Left ventricle myocardium inferior (tissue), 1 donor: ENCODE results near the gene IFIT2. TPM values are rescaled to one million over a fixed set of nuclear protein-coding genes. Genes with fewer than 3 reads are reported as not detected.

ENCODE experiments used
- DNase-seq: peaks from one replicate; pipeline ENCODE4 v3.0.0-alpha.2; 2020
- H3K27ac ChIP-seq: fragments of 200-600 bp; replicated peaks from 2 replicates; pipeline ENCODE4 v1.8.0; 2021
- H3K27me3 ChIP-seq: fragments of 200-600 bp; 2 replicates; pipeline ENCODE4 v1.8.0; 2021; ENCODE audit warnings: low read depth
- H3K36me3 ChIP-seq: fragments of 200-600 bp; 2 replicates; pipeline ENCODE4 v1.8.0; 2021
- H3K4me1 ChIP-seq: fragments of 200-600 bp; 2 replicates; pipeline ENCODE4 v1.8.0; 2021
- H3K4me3 ChIP-seq: fragments of 200-600 bp; 2 replicates; pipeline ENCODE4 v1.8.0; 2021; ENCODE audit warnings: mild to moderate bottlenecking, moderate library complexity
- H3K9me3 ChIP-seq: fragments of 200-600 bp; replicated peaks from 2 replicates; pipeline ENCODE4 v1.8.0; 2021
- intact Hi-C: fragments of 100-400 bp; cut with micrococcal nuclease; formaldehyde crosslinking; loops from one replicate; pipeline ENCODE4 v1.11.0; 2022
- total RNA-seq: library from RNA; stranded (reverse); fragmentation: NEBNext Ultra II Directional; extraction: Animal tissue kit (Norgen Biotek cat#: 25700); gene quantifications from one replicate; pipeline ENCODE4 v1.2.1, GENCODE V29; 2021
- TF ChIP-seq, protein P1 (sequence below): fragments of 200-600 bp; IDR thresholded peaks from 2 replicates; pipeline ENCODE4 v1.8.0; 2021; ENCODE audit warnings: antibody characterized with exemption, mild to moderate bottlenecking, borderline replicate concordance
- donor health status: DM: no; HTN: yes; CAD: no; lungs with severe emphysema.

The IFIT2 gene
- total RNA-seq, 1 donor from 2014 or later = 4.5 TPM

DNA sequence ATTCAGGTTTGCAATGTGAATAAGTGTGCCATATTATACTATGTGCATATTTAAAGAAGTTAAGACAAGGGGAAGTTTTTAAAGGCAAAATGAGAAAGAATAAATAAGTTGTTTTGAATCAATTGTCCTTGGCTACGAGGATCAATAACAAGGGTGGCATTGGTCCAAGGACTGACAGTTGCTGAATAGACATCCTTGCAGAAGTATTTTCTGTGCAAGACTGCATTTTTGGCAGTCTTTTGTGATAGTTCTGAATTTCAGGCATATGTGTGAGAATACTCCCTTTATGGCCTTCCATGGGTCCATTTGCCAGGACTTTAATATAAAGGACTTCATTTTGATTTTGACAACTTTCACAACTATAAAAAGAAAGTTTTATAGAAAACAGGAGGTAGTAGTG, 44.9 kb upstream of the IFIT2 start:
- Histone ChIP-seq H3K4me3 (no peak overlapping the region), H3K27ac (no peak overlapping the region), H3K4me1 (peaks cover 7% of the 10 kb centered on the region), H3K27me3 (no peaks in the 10 kb centered on the region), H3K9me3 (no peaks in the 10 kb centered on the region), H3K36me3 (no peaks in the 10 kb centered on the region)
- TF ChIP-seq, protein P1, sequence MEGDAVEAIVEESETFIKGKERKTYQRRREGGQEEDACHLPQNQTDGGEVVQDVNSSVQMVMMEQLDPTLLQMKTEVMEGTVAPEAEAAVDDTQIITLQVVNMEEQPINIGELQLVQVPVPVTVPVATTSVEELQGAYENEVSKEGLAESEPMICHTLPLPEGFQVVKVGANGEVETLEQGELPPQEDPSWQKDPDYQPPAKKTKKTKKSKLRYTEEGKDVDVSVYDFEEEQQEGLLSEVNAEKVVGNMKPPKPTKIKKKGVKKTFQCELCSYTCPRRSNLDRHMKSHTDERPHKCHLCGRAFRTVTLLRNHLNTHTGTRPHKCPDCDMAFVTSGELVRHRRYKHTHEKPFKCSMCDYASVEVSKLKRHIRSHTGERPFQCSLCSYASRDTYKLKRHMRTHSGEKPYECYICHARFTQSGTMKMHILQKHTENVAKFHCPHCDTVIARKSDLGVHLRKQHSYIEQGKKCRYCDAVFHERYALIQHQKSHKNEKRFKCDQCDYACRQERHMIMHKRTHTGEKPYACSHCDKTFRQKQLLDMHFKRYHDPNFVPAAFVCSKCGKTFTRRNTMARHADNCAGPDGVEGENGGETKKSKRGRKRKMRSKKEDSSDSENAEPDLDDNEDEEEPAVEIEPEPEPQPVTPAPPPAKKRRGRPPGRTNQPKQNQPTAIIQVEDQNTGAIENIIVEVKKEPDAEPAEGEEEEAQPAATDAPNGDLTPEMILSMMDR = no peak
- intact Hi-C loops = loop anchor here (5.0 kb wide), 1 partner anchor 305 kb away; no protein-coding TSS in a partner anchor
- no peak for DNase-seq

DNA sequence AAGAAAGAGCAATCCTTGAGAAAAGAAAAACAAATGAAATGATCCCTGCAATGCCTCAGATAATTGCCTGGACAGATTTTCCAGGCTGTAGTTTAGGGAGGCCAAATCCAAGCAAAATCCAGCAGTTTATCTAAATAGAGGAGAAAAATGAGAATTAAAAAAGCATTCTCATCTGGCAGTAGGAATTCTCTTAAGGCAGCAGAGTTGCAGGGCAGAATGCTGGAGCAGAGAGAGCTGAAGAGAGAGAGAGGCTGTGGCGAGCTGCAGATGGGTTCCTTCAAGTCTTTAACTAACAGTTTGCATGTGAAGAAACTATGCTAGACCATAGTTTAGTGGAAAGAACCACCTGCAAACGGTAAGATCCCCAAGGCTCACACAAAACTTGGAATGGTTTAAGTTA, 44.3 kb upstream of the IFIT2 start:
- H3K27ac ChIP-seq = no peak overlapping the region
- no peak overlapping the region for H3K4me3 ChIP-seq
- H3K36me3 ChIP-seq = no peaks in the 10 kb centered on the region
- no peaks in the 10 kb centered on the region for H3K27me3 ChIP-seq
- no peak for DNase-seq
- H3K9me3 ChIP-seq = no peaks in the 10 kb centered on the region
- peaks cover 12% of the 10 kb centered on the region for H3K4me1 ChIP-seq
- TF ChIP-seq, protein P1 = no peak
- intact Hi-C loops = loop anchor here (5.0 kb wide), 1 partner anchor 305 kb away; no protein-coding TSS in a partner anchor

DNA sequence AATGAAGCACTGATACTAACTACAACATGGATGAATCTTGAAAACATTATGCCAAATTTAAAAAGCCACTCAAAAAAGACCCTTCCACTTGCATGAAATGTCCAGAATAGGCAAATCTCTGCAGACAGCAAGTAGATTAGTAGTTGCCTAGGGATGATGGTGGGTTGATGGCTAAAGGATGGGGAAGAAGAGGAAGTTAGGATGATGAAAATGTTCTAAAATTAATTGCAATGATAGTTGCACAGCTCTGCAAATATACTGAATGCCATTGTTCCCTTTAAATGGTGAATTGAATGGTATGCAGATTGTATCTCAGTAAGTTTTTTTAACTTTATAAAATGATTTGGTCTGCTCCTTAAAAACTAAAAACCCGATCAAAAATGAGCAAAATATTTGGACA, 43.0 kb upstream of the IFIT2 start:
- Histone ChIP-seq H3K36me3 (no peaks in the 10 kb centered on the region), H3K27me3 (no peaks in the 10 kb centered on the region), H3K4me1 (peaks cover 23% of the 10 kb centered on the region), H3K9me3 (no peaks in the 10 kb centered on the region), H3K27ac (no peak overlapping the region), H3K4me3 (no peak overlapping the region)
- intact Hi-C loops = loop anchor here (5.0 kb wide), 1 partner anchor 303 kb away; no protein-coding TSS in a partner anchor
- TF ChIP-seq, protein P1 = no peak
- no peak for DNase-seq

DNA sequence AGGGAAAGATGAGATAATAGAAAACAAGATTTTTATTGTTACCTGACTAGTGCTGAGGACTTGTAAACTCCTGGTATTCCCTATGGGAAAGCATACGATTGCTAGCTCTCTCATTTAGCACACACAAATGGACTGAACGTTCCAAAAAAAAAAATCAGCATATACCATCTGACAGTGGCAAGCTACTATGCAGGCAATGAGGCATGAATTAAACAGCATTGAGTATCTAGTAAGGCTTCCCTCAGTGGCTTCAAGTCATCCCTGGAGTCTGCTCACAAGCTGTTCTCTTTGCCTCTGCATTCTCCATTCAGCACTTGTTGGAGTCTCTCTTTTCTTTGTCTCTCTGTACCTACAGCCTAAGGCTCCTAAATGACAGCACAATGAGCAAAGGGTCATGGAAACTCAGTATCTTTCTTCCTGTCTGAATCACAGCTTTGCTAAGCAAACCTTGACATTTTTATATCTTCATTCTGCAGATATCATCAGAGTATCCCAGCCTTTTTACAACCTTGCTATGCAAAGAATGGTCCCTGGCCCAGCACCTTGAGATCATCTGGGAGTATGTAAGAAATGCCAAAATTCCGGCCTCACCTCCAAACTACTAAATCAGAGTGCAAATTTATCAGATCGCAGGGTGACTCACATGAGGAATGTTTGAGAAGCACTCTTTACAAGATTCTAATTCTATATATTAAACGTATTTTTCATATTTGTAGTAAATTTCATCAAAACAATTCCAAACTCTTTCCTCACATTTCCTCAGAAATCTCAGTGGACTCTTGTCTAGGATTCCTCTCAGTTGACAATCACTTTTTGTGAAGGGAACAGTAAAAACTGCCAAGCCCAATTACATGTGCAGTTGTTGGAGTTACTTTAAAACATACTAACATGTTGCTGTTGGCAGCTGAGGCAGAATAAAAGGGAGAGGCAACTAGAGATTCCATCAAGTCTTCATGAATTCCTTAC, 39.5 kb upstream of the IFIT2 start:
- TF ChIP-seq, protein P1 = no peak
- Histone ChIP-seq H3K36me3 (no peaks in the 10 kb centered on the region), H3K4me1 (peaks cover 31% of the 10 kb centered on the region), H3K4me3 (no peak overlapping the region), H3K9me3 (no peaks in the 10 kb centered on the region), H3K27ac (peak overlapping the region; percentile 5), H3K27me3 (no peaks in the 10 kb centered on the region)
- no peak for DNase-seq
- intact Hi-C loops = no loop called here

DNA sequence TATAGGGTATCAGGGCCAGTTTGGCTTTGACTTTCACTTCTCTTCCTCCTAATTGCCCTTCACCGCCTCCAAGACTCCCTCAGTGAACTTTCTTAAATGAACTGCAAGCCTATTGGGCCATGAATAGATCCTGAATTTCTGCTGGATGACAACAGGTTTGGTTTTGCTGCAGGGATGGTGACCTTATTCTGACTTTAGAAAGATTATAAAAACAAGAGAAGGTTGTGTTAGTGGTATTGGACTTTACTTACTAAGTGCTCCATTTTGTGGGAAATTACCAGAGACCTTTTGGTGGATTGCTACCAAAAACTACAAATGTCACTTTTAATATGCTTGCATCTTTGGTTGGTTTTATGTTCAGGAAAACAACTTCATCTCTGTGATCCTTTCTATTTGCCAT, 38.8 kb upstream of the IFIT2 start:
- no peaks in the 10 kb centered on the region for H3K27me3 ChIP-seq
- peaks cover 31% of the 10 kb centered on the region for H3K4me1 ChIP-seq
- intact Hi-C loops = no loop called here
- TF ChIP-seq, protein P1 = no peak
- H3K4me3 ChIP-seq = no peak overlapping the region
- no peaks in the 10 kb centered on the region for H3K36me3 ChIP-seq
- DNase-seq = no peak
- no peaks in the 10 kb centered on the region for H3K9me3 ChIP-seq
- peak overlapping the region; percentile 5 for H3K27ac ChIP-seq
